ENCODE results near the gene PDE8A. TPM values are rescaled to one million over a fixed set of nuclear protein-coding genes. Genes with fewer than 3 reads are reported as not detected.
A peak's percentile ranks its signal among the peaks of the same experiment; 100 is the strongest.

Gene PDE8A
- total and polyA plus RNA-seq, 10 of the 15 experiments (the other 5 are each of a cell fraction or from before 2014, with no cell fraction given), result 6.7 to 69.2 (median 27.2) TPM

DNA sequence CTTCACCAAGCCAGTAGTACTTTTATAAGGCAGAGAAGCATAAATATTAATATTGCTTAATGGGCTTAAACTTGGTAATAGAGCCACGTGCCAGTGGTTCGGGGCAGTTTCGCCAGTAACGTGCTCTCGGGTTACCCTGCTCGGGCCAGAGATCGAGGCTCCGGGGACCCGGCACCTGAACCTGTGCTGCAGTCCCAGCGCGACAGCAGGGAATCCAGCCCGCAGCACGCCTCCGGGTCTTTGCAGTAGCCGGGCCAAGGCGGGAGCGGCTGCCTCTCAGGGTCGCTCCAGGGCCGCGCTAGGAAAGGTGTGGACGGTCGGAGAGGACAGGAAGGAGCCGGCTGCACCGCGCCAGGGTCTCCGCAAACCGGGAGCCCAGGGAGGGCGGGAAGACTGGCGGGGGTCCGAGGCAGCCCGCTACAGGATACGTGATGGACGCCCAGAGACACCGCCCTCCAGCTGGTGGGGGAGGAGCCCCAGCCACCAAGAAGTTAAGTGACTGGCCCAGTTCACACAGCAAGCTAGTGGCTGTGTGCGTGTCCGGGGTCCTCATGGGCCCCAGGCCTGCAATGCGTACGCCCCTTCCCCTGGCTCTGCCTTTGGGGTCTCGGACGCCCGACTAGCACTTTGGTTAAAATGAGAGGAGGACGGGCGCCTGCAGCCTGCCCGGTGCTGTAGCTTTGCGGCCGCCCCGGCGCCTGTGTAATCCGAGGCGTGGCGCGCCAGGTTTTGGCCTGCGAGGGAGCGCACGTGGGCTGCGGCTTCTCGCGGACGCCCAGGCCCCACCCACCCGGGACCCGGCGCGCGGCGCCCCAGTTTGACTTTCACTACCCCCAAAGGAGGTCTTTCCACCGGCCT, 1.2 kb upstream of the PDE8A start (continued):
- TF ChIP-seq MEF2B (IDR thresholded peaks at IDR 0.05; ENCODE audit: partially characterized antibody, poor library complexity, severe bottlenecking) (peak; percentile 13), EZH2 (IDR thresholded peaks at IDR 0.05; ENCODE audit: borderline replicate concordance, control insufficient read depth, low read depth, low read length) (no peak), YBX1 (IDR thresholded peaks at IDR 0.05) (no peak), ATF7 (IDR thresholded peaks at IDR 0.05; ENCODE audit: low read depth) (0 out of 2 replicates have a peak, but pooled peaks have one; percentile 15), BMI1 (IDR thresholded peaks at IDR 0.05; ENCODE audit: borderline replicate concordance) (no peak), CHD4 (IDR thresholded peaks at IDR 0.05) (no peak), NFXL1 (IDR thresholded peaks at IDR 0.05; ENCODE audit: borderline replicate concordance) (no peak), POLR2AphosphoS5 (IDR thresholded peaks at IDR 0.05; ENCODE audit: low read length) (peak; percentile 72), LARP7 (IDR thresholded peaks at IDR 0.05) (peak; percentile 72; the same call in 1 of the 2 replicates), NFIC (IDR thresholded peaks at IDR 0.05; ENCODE audit: low read depth, low read length) (no peak), SP1 (IDR thresholded peaks at IDR 0.05; ENCODE audit: low read depth, low read length) (peak; percentile 96), MTA2 (IDR thresholded peaks at IDR 0.05; ENCODE audit: low read depth) (no peak; the same call in 1 of the 2 replicates), SUPT20H (IDR thresholded peaks at IDR 0.05; ENCODE audit: borderline replicate concordance, control insufficient read depth, low read depth, low read length) (no peak), BRCA1 (IDR thresholded peaks at IDR 0.05; ENCODE audit: low read depth, low read length) (no peak), HDGF (IDR thresholded peaks at IDR 0.05) (no peak; the same call in 1 of the 2 replicates), USF1 (IDR thresholded peaks at IDR 0.05; ENCODE audit: borderline replicate concordance, extremely low read length, insufficient read depth, low read depth, low read length) (peak; percentile 77), IRF4 (IDR thresholded peaks at IDR 0.05; ENCODE audit: low read depth, low read length) (0 out of 2 replicates have a peak, but pooled peaks have one; percentile 3), JUND (IDR thresholded peaks at IDR 0.05; ENCODE audit: low read depth, low read length) (no peak), ZBTB33 (IDR thresholded peaks at IDR 0.05) (no peak), NR2C2 (IDR thresholded peaks at IDR 0.05; ENCODE audit: borderline replicate concordance, control insufficient read depth, insufficient read length, low read depth) (no peak)
- TF ChIP-seq, protein P1, sequence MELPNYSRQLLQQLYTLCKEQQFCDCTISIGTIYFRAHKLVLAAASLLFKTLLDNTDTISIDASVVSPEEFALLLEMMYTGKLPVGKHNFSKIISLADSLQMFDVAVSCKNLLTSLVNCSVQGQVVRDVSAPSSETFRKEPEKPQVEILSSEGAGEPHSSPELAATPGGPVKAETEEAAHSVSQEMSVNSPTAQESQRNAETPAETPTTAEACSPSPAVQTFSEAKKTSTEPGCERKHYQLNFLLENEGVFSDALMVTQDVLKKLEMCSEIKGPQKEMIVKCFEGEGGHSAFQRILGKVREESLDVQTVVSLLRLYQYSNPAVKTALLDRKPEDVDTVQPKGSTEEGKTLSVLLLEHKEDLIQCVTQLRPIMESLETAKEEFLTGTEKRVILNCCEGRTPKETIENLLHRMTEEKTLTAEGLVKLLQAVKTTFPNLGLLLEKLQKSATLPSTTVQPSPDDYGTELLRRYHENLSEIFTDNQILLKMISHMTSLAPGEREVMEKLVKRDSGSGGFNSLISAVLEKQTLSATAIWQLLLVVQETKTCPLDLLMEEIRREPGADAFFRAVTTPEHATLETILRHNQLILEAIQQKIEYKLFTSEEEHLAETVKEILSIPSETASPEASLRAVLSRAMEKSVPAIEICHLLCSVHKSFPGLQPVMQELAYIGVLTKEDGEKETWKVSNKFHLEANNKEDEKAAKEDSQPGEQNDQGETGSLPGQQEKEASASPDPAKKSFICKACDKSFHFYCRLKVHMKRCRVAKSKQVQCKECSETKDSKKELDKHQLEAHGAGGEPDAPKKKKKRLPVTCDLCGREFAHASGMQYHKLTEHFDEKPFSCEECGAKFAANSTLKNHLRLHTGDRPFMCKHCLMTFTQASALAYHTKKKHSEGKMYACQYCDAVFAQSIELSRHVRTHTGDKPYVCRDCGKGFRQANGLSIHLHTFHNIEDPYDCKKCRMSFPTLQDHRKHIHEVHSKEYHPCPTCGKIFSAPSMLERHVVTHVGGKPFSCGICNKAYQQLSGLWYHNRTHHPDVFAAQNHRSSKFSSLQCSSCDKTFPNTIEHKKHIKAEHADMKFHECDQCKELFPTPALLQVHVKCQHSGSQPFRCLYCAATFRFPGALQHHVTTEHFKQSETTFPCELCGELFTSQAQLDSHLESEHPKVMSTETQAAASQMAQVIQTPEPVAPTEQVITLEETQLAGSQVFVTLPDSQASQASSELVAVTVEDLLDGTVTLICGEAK (IDR thresholded peaks at IDR 0.05; ENCODE audit: borderline replicate concordance), result no peak; the same call in 1 of the 2 replicates
- TF ChIP-seq, protein P2, sequence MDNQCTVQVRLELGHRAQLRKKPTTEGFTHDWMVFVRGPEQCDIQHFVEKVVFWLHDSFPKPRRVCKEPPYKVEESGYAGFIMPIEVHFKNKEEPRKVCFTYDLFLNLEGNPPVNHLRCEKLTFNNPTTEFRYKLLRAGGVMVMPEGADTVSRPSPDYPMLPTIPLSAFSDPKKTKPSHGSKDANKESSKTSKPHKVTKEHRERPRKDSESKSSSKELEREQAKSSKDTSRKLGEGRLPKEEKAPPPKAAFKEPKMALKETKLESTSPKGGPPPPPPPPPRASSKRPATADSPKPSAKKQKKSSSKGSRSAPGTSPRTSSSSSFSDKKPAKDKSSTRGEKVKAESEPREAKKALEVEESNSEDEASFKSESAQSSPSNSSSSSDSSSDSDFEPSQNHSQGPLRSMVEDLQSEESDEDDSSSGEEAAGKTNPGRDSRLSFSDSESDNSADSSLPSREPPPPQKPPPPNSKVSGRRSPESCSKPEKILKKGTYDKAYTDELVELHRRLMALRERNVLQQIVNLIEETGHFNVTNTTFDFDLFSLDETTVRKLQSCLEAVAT (IDR thresholded peaks at IDR 0.05), result peak; percentile 36; the same call in 1 of the 2 replicates
